AML-193 (cell line): ENCODE results near the gene EMILIN1.

Source experiments
- DNase-seq, 2 experiments: peaks; one replicate each; lab custom pipeline; 2025; lab: John Stamatoyannopoulos, UW

The EMILIN1 gene

DNA sequence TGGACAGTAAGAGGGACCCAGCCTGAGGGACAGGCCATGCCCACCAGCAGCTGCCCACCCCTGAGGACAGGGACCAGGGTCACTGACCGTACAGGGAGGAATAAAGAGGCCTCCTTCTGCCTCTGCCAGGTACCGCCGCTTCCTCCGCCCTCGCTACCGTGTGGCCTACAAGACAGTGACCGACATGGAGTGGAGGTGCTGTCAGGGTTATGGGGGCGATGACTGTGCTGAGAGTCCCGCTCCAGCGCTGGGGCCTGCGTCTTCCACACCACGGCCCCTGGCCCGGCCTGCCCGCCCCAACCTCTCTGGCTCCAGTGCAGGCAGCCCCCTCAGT lies 2.2 kb downstream of the EMILIN1 start:
- no peak for DNase-seq

DNA sequence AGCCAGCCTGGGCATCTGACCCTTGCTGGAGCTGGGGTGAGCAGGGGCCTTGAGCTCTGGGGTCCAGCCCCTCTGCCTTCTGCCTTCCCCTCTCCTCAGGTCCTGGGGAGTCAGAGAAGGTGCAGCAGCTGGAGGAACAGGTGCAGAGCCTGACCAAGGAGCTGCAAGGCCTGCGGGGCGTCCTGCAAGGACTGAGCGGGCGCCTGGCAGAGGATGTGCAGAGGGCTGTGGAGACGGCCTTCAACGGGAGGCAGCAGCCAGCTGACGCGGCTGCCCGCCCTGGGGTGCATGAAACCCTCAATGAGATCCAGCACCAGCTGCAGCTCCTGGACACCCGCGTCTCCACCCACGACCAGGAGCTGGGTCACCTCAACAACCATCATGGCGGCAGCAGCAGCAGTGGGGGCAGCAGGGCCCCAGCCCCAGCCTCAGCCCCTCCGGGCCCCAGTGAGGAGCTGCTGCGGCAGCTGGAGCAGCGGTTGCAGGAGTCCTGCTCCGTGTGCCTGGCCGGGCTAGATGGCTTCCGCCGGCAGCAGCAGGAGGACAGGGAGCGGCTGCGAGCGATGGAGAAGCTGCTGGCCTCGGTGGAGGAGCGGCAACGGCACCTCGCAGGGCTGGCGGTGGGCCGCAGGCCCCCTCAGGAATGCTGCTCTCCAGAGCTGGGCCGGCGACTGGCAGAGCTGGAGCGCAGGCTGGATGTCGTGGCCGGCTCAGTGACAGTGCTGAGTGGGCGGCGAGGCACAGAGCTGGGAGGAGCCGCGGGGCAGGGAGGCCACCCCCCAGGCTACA lies 3.8 kb downstream of the EMILIN1 start:
- DNase-seq, result no peak

- no peak for DNase-seq
These were observed 4.5 kb downstream of the EMILIN1 start for GRCh38 chr2:27082773-27083409.

DNA sequence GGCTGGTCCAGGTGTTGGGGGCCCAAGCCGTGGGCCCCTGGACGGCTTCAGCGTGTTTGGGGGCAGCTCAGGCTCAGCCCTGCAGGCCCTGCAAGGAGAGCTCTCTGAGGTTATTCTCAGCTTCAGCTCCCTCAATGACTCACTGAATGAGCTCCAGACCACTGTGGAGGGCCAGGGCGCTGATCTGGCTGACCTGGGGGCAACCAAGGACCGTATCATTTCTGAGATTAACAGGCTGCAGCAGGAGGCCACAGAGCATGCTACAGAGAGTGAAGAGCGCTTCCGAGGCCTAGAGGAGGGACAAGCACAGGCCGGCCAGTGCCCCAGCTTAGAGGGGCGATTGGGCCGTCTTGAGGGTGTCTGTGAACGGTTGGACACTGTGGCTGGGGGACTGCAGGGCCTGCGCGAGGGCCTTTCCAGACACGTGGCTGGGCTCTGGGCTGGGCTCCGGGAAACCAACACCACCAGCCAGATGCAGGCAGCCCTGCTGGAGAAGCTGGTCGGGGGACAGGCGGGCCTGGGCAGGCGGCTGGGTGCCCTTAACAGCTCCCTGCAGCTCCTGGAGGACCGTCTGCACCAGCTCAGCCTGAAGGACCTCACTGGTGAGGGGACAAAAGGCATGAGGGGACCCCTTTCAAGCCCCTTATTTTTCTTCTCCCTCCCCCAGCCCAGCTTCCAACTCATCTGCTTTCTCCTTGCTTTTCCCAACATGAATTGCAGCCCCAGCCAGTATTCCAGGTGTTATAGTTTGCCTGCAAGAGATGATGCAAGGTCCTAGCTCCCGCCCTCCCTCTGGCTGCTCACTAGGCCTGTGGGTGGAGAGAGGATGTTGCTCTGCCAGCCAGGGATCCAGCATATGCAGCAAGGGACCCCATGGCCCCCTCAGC lies 5.2 kb downstream of the EMILIN1 start:
- no peak for DNase-seq

- no peak for DNase-seq
These were observed 6.1 kb downstream of the EMILIN1 start for GRCh38 chr2:27084297-27085061.

GRCh38 chr2:27085062-27085672 lies 6.8 kb downstream of the EMILIN1 start:
- DNase-seq, result no peak

- peak; percentile 37 to 57 for DNase-seq
These were observed 7.3 kb downstream of the EMILIN1 start for GRCh38 chr2:27085673-27086089.

GRCh38 chr2:27086090-27086723 lies 7.8 kb downstream of the EMILIN1 start:
- peak; percentile 84 to 86 for DNase-seq

GRCh38 chr2:27086724-27087593 lies 8.5 kb downstream of the EMILIN1 start, which contains the start of gene KHK:
KHK (plus strand) TSS chr2:27086772; CDS start chr2:27087260, 488 bp downstream.
- no peak for DNase-seq

DNA sequence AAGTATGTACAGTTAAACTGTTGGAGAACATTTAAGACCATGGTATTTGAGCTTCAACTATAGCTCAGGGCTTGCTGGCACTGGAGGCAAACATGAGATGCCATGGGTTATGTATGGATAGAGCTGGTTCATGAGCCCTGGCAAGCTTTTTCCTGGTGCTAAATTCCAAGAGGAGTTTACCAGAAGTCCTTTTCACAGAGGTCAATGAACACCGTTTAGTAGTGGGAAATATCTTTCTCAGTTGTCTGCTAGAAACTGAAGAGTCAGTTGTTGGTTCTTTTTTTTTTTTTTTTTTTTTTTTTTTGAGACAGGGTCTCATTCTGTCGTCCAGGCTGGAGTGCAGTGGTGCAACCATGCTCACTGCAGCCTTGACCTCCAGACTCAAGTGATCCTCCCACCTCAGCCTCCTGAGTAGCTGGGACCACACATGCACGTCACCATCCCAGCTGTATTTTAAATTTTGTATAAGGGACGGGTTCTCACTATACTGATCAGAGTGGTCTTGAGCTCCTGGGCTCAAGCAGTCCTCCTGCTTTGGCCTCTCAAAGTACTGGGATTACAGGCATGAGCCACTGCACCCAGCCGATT lies 9.5 kb downstream of the EMILIN1 start:
- DNase-seq, result no peak

DNA sequence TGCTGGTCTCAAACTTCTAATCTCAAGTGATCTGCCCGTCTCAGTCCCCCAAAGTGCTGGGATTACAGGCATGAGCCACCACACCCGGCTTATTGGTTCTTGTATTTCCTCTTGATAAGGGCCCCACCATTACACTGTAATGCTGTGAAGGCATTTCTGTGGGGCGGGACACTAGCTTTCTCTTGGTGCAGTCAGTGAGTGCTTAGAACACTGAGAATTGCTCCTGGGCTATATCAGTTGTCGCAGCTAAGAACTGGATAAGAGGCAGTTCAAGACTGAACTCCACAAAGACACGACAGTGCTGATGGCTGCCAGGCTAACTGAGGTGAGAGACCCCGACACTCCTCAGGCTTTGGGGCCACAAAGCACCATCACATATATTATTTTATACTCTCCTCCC lies 10.2 kb downstream of the EMILIN1 start:
- no peak for DNase-seq

- DNase-seq, result no peak
These were observed 10.9 kb downstream of the EMILIN1 start for GRCh38 chr2:27089111-27089954.

- no peak for DNase-seq
These were observed 13.6 kb downstream of the EMILIN1 start for GRCh38 chr2:27091746-27092695.

DNA sequence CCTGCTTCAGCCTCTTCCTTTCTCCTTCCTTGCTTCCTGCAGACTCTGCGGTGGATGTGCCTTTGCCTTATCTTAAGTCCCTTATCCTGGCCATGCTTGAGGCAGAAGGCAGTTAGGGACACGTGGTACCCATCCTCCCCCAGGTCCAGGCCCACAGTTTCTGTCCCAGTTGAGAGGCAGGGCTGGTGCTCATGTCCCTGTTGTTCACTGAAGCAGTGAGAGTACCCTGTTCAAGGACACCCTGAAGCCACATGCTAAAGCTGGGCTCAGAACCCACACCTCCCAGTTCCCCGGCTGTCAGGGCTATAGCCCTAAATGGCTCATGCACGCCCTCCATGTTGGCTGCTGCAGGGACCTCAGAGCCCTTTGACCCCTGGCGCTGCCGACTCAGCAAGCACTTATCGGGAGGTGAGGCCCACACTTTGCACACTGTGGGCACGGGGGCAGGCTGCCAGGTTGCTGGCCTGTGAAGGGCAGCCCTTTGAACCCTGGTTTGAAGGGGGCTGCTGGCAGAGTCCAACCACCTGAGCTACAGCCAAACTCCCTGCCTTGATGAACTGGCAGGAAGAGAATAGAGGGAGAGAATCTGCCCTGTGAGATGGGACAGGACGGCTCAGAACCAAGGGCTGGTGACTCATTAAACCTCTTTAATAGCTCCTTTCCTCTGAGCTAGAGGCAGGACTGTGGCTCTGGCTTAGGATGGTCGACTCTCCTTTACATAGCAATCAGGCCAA lies 14.4 kb downstream of the EMILIN1 start:
- DNase-seq, result no peak

DNA sequence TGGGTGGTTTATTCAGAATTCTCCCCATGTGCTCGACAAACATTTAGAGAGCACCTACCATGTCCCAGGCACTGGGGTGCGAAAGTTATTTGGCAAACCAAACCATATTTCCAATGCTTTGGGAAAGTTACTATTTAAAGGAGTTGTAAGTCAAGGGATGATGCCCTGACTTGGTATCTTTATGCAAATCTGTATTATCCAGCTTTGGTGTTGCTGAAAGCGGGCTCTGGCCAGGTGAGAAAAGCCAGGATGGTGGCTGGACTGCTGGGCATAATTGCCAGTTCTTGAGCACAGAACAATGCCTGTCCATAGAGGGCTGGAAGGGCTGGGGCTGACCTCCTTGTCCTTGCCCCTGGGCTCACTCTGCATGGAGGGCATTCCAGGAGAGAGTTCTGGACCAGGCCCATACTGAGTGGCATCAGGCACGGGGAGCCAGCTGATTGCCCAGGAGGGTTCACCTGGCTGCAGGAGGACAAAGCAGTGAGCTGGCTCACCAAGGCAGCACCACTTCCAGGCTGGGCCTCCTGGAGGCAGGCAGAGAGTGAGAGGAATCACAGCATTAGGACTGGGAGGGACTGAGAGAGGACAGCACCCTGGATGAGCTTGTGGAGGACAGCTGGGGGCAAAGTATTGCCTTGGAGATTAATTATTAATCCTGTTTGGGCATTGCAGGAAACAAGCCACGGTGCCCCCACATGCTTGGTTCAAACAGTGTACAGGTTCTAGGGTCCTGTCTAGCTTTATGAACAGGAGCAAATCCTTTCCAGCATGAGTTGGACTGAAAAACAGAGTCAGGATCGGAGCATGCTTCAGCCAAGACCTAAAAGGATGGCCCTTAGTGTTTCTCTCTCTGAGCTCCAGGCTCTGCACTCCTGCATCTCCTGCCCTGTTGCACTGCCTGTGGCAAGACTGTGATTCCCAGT lies 15.3 kb downstream of the EMILIN1 start:
- no peak for DNase-seq
